Right lung (tissue), 5 donors: ENCODE measurements around the gene DHX34. TPM values are rescaled to one million over a fixed set of nuclear protein-coding genes. Genes with fewer than 3 reads are reported as not detected.

Source experiments
- polyA plus RNA-seq, 5 donors: library from polyadenylated mRNA; unstranded; fragments of 120-200 nt; gene quantifications; one replicate each; pipeline versions ENCODE4 v1.2.1 to v1.2.3, GENCODE V29; 2013; ENCODE audit warnings: inconsistent platforms in 1 of 5, low replicate concordance in 1 of 5; ENCODE audit not compliant: insufficient read length in 5 of 5, insufficient read depth in 1 of 5

DHX34 gene
- polyA plus RNA-seq, 5 donors: 10.5 to 18.9 (median 14.3) TPM

Other genes with a start within 250 kb of the DHX34 start
- 10 to 100 TPM; 31.0 to 46.8 (median 33.9) TPM for gene ZC3H4, start 235.5 kb upstream of the DHX34 start, polyA plus RNA-seq
- gene SAE1, start 218.5 kb upstream of the DHX34 start, polyA plus RNA-seq: 100 to 1,000 TPM in 2 of 5 donors, 10 to 100 TPM in 3; 86.7 to 115 (median 99.5) TPM
- 1 to 10 TPM in 4 of 5 donors, under 1 TPM in 1; 0.88 to 3.2 (median 2.1) TPM for gene BBC3, start 118.1 kb upstream of the DHX34 start, polyA plus RNA-seq
- gene CCDC9, start 92.8 kb upstream of the DHX34 start, polyA plus RNA-seq: 10 to 100 TPM; 17.4 to 32.7 (median 28.1) TPM
- gene INAFM1, start 74.4 kb upstream of the DHX34 start, polyA plus RNA-seq: 10 to 100 TPM in 3 of 5 donors, 1 to 10 TPM in 2; 7.1 to 17.1 (median 11.4) TPM
- gene C5AR1, start 39.5 kb upstream of the DHX34 start, polyA plus RNA-seq: 1 to 10 TPM; 1.2 to 5.8 (median 3.1) TPM
- gene C5AR2, start 17.1 kb upstream of the DHX34 start, polyA plus RNA-seq: under 1 TPM; 0.38 to 0.63 (median 0.57) TPM
- 10 to 100 TPM; 20.6 to 35.7 (median 27.4) TPM for gene MEIS3, start 70.2 kb downstream of the DHX34 start, polyA plus RNA-seq
- under 1 TPM in 4 of 5 donors, not detected in 1; 0.07 to 0.19 (median 0.15) TPM for gene SLC8A2, start 122.6 kb downstream of the DHX34 start, polyA plus RNA-seq
- gene KPTN, start 134.9 kb downstream of the DHX34 start, polyA plus RNA-seq: 10 to 100 TPM; 12.4 to 17.5 (median 13.5) TPM
- gene NAPA, start 165.7 kb downstream of the DHX34 start, polyA plus RNA-seq: 100 to 1,000 TPM; 107 to 155 (median 119) TPM
- gene ZNF541, start 223.8 kb downstream of the DHX34 start, polyA plus RNA-seq: under 1 TPM; 0.14 to 0.55 (median 0.23) TPM